Stimulated activated CD4-positive, alpha-beta T cell treated with anti-CD3 and anti-CD28 coated beads, Interleukin-1b, Interleukin-23, amount 100 ng/mL, for 4 hours (primary cell): ENCODE results near the gene COL4A3.

ENCODE experiments used
- DNase-seq, 2 donors: peaks; one replicate each; pipeline ENCODE4 v3.0.0-alpha.2; 2020; ENCODE audit warnings: low read depth in 2 of 2

The COL4A3 gene

GRCh38 chr2:227163998-227164762, at the start of gene COL4A3, which contains the start of gene COL4A4:
Gene COL4A3 (plus strand): TSS chr2:227164624. CDS start chr2:227164727, 103 bp downstream.
Gene COL4A4 (minus strand): TSS chr2:227164205. CDS start chr2:227147483, 16,722 bp downstream.
- peak in 1 of 2 donors; percentile 2 for DNase-seq

GRCh38 chr2:227115761-227116160, 48.7 kb upstream of the COL4A3 start:
- no peak for DNase-seq

GRCh38 chr2:227117027-227117426, 47.4 kb upstream of the COL4A3 start:
- DNase-seq: no peak

- DNase-seq: no peak
Measured at GRCh38 chr2:227117852-227118251, 46.6 kb upstream of the COL4A3 start.

DNA sequence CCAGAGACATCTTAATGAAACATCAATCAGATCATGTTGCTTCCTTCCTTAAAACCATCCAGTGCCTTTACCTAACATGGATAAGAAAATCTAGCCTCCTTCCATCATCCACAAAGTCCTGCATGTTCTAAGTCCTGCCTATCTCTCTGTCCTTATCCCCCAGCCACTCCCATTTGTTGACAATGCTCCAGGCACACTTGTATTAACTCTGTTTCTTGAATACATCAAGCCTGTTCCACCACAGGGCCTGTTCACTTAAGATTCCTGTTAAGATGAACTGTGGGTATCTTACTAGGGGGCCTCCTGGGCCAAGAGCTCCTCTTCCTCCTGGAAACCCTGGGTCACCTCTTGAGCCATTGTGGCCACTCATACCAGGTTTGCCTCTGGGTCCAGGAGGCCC, 46.1 kb upstream of the COL4A3 start:
- DNase-seq: no peak

DNA sequence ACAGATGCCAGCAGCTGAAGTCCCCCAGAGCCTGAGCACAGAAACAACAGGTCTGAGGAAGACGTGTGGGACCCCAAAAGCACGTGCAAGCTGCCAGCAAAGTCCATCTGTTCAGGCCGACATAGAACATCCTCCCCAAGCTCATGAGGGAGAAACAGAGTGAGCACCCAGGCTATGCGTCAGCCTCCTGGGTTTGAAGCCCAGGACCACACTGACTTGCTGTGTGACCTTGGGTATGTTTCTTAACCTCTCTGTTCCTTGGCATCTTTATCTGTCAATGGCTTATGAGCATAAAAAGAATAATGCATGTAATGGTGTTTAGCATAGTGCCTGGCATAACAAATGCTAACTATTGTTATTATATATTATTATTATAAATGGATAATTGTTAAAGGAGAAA, 40.7 kb upstream of the COL4A3 start:
- no peak for DNase-seq

DNA sequence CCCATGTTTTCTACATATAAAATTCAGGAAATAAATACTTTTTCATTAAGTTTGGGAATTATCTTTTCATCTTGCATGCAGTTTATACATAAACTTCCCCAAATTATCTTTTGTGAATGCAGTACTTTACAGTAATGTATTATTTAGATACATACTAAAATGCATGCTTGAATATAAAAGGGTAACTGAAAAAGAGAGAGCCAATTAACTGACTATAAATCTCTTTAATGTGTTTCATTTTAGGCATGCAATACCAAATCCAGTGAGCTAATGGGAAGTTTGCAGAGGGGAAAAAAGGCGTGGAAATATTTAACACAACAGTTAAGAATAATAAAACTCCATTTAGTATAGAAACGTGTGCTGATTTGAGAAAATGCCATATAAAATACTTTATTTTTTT, 39.6 kb upstream of the COL4A3 start:
- DNase-seq: no peak

GRCh38 chr2:227125506-227125905, 38.9 kb upstream of the COL4A3 start:
- no peak for DNase-seq

DNA sequence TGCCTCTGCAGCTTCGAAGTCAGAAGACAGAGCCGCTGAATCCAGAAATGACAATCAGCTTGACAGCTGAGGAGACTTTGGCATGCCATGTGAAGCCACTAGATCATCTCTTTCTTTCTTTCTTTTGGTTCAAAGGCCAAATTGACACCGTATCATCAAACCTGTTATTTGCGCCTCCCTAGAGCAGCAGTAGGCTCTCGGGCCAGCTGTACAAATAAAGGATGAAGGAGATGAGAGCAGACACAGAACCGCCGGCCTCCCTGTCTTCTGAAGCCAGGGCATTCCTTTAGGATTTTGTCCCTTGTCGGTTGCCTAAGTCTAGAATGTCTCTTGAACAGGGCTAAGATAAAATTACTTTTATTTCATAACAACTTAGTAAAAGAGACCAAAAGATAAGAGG, 37.2 kb upstream of the COL4A3 start:
- DNase-seq: no peak

DNA sequence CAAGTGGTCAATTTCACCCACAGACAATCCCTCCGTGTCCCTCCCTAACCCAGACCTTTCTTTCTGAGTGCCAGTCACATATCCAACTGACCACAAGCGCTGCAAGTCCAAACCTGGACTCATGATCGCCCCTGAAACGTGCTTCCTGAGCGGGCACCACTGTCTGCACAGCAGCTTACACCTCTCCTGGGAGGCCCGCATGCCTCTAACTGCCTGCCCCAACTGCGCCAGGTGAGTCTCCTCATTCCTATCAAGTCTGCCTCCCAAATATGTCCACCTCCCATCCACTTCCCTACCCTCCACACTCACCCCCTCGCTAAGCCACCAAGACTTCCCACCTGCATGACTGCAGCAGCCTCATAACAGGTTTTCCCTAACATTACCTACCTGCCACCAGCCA, 33.8 kb upstream of the COL4A3 start:
- DNase-seq: no peak

DNA sequence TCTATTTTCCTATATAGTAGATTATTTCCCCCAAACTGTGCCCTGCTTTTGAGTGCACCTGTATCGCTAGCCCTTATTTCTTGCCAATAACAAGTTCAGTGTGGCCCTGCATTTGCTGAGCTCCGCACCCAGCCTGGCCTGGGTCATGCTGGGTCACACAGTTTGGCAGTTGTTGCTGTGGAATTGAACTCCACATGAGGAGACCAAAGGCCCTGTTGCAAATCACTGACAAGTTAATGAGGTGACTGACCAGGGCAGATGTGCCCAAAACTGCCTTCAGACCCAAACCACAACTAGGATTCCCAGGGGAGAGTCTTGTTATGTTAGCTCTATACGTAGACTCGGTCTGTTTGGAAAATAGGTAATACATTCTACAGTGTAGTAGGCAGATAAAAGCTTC, 31.4 kb upstream of the COL4A3 start:
- DNase-seq: no peak

- no peak for DNase-seq
Measured at GRCh38 chr2:227134591-227134990, 29.8 kb upstream of the COL4A3 start.

DNA sequence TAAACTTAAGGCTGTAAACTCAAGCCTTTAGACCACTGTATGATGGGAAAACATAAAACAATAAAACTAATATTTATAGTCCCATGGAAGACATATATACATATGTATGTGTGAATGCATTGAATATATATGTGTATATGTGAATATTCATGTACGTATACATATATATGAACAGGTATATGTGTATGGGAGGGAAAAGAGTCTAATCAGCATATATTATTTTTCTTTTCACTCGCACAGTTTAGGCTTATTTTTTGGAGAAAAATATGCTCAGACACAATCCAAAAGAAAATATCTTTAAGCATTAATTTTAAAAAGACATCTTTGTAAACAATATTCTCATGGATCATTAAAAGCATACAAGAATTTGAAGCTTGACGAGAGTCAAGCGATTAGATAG, 23.1 kb upstream of the COL4A3 start:
- DNase-seq: no peak

GRCh38 chr2:227143895-227144294, 20.5 kb upstream of the COL4A3 start:
- DNase-seq: no peak

- DNase-seq: no peak
Measured at GRCh38 chr2:227146456-227146855, 18.0 kb upstream of the COL4A3 start.

GRCh38 chr2:227147023-227147422, 17.4 kb upstream of the COL4A3 start:
- DNase-seq: no peak

- no peak for DNase-seq
Measured at GRCh38 chr2:227148106-227148505, 16.3 kb upstream of the COL4A3 start.

GRCh38 chr2:227150222-227150936, 14.0 kb upstream of the COL4A3 start:
- DNase-seq: no peak

GRCh38 chr2:227152093-227152766, 12.2 kb upstream of the COL4A3 start:
- no peak for DNase-seq

- DNase-seq: no peak
Measured at GRCh38 chr2:227153307-227153706, 11.1 kb upstream of the COL4A3 start.

DNA sequence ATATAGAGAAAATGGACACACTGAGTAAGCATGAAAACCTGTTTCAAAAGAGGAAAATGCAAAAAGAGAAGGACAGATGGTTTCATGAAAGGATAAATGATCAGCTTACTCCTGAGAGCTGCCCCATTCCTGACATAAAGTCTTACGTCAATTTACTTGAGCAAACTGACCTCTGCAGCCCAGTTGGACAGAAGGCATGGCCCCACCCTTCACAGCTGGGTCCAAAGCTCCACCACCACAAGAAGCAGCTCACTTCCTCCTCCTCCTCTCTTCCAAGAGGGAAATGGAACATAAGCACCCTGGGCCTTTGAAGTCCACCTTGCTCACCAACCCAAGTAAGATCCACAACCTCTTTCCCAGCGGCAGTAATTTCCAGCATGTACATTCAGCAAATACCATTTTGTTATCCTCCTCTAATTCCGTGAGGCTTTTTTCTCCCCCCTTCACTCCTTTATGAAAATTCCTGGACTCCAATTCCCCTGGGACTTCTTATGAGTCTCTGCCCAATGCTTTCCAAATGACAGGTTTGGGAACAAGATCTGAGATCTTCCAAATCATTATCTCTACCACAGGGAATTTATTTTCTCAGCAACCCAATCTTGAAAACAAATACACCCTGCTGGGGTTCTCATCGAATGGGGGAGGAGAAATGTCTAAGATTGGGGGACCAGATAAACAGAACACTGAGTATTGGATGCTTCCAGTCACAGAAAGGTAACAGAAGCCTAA, 10.5 kb upstream of the COL4A3 start:
- DNase-seq: no peak
